ENCODE results near the gene KCNAB2.

Gene KCNAB2

DNA sequence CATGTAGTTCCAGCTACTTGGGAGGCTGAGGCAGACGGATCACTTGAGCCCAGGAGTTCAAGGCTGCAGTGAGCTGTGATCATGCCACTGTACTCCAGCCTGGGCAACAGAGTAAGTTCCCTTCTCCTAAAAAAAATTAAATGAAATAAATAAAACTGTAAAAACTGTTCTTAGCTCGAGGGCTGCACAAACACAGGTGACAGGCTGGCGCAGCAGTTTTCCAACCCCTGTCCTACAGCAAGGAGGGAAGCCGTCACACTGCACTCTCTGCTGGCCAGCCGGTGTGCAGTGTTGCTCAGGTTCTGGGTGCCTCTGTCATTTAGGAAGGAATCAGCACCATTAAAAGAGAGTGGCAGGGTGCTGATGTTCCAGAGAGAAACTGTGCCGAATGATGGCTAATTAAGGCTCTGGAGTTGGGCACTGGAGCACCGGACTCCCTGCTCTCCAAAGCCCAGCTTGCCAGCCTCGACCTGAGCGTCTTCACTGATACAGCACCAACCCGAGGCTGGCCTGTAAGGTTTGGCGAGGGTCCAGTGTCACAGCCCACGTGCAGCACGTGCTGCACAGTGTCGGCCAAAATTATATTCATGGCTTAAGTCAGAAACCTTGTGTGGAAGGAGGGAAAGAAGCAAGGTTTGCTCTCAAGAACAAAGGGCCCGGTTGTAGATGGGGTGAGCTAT lies 26.4 kb upstream of the KCNAB2 start:
- ATAC-seq (no peak), DNase-seq (no peak)
- H3K27me3 Mint-ChIP-seq = no peaks in the 10 kb centered on the region
- peaks cover under 1% of the 10 kb centered on the region for H3K4me1 Mint-ChIP-seq
- no peak overlapping the region for H3K27ac Mint-ChIP-seq
- peaks cover 7 to 14% of the 10 kb centered on the region in 2 donors for H3K9me3 Mint-ChIP-seq
- no peak overlapping the region for H3K4me3 Mint-ChIP-seq

- no peak for ATAC-seq
- Mint-ChIP-seq H3K9me3 (peaks cover 7 to 14% of the 10 kb centered on the region in 2 donors), H3K27me3 (no peaks in the 10 kb centered on the region), H3K27ac (no peak overlapping the region), H3K4me1 (peaks cover 19% of the 10 kb centered on the region), H3K4me3 (no peak overlapping the region)
- no peak for DNase-seq
These were observed 23.5 kb upstream of the KCNAB2 start for GRCh38 chr1:6022193-6022592.

GRCh38 chr1:6023346-6023745 lies 22.3 kb upstream of the KCNAB2 start:
- Mint-ChIP-seq H3K4me1 (peaks cover 29% of the 10 kb centered on the region), H3K4me3 (no peak overlapping the region), H3K9me3 (peaks cover 7 to 14% of the 10 kb centered on the region in 2 donors), H3K27me3 (no peaks in the 10 kb centered on the region), H3K27ac (no peak overlapping the region)
- ATAC-seq (no peak), DNase-seq (no peak)

GRCh38 chr1:6024376-6024775 lies 21.3 kb upstream of the KCNAB2 start:
- Mint-ChIP-seq H3K4me1 (peaks cover 40% of the 10 kb centered on the region), H3K27me3 (no peaks in the 10 kb centered on the region), H3K4me3 (no peak overlapping the region), H3K9me3 (peaks cover 7 to 14% of the 10 kb centered on the region in 2 donors), H3K27ac (no peak overlapping the region)
- DNase-seq = no peak
- no peak for ATAC-seq

DNA sequence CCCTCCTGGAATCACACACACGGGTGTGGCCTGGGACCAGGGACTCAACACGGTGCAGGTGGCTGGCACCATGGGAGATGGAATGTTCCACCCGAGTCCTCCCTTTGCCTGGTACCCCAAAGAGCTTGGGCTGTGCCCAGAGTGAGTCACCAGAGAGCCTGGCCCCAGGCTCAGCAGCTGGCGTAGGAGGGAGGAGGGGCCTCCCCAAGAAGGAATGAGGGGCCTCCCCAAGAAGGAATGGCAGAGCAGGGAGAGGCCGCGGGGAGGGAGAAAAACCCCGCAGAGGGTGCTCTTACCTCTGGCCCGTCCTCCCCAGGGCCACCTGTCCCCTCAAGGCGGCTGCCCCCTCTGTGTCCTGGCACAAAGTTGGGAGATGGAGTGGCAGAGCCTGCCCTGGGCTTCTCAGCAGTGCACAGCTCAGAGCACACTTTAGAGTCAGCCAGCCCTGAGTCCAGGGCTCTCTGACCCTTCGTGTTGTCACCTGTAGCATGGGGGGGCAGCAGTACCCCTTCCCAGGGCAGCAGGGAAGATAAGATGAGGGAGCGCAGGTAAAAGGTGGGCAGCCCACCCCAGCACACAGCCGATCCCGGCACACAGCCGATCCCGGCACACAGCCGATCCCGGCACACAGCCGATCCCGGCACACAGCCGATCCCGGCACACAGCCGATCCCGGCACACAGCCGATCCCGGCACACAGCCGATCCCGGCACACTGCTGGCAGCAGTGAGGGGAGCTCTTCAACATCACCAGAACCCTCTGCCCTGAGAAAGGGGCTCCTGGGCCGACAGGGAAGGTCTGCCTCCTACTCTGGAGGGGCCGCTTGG lies 20.2 kb upstream of the KCNAB2 start:
- Mint-ChIP-seq H3K9me3 (peaks cover 7 to 14% of the 10 kb centered on the region in 2 donors), H3K4me3 (peak overlapping the region; percentile 85 to 91), H3K4me1 (peaks cover 51% of the 10 kb centered on the region), H3K27ac (peak overlapping the region; percentile 91 to 98), H3K27me3 (no peaks in the 10 kb centered on the region)
- ATAC-seq (no peak), DNase-seq (no peak)

DNA sequence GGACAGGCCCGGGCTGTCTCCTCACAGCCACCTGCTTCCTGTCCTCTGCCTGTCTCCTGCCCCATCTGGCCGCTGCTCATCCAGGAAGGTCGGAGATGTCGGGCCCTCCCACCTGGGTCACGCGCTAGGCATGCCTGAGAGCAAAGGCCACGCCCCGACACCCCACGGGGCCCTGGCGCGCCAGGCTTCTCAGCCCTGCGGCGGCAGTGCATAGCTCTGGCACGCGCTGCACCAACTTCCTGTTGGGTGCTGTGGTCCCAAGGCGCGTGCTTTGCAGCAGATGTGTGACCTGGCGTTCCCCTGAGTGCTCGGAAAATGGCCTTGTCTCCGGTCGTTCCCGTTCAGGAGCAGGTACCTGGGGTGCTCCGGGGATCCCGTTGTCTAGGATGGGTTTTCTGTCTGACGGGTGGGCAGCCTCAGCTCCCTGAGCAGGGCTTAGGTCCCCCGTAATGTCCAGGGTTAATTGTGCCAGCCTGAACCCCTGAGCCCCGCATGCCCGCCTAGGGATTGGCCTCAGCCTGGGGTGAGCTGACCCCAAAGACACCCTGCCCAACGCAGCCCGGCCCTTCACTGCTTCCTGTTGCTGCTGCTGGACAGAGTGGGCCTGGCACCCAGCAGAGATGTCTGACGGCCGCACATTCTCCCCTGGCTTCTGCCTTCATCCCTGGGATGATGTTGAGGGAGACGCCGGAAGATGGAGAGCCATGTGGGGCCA lies 19.4 kb upstream of the KCNAB2 start:
- Mint-ChIP-seq H3K27me3 (no peaks in the 10 kb centered on the region), H3K4me1 (peaks cover 58% of the 10 kb centered on the region), H3K27ac (peak overlapping the region; percentile 91 to 98), H3K4me3 (peak overlapping the region; percentile 85 to 91), H3K9me3 (peaks cover 7 to 14% of the 10 kb centered on the region in 2 donors)
- ATAC-seq (peak; percentile 85), DNase-seq (peak; percentile 87 to 95)

DNA sequence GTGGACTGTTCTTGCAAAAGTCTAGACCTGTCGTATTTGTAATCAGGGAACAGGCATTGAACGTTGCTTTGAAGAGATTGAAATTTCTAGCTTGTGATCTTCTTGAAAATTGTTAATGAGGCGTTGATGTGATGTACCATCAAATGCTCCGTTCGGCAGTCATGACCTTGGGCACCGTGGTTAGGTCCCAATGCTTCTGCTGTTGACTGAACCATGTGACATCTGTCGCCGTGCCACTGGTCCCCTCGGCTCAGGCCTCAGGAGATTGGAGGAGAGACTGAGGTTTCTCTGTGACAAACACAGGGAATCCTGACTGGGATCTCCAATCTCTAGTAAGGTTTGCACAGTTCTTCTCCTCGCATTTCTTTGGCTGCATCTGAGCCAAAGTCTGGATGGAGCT lies 18.1 kb upstream of the KCNAB2 start:
- peaks cover 0 to under 1% of the 10 kb centered on the region in 2 donors for H3K9me3 Mint-ChIP-seq
- H3K27me3 Mint-ChIP-seq = no peaks in the 10 kb centered on the region
- peak overlapping the region; percentile 91 to 98 for H3K27ac Mint-ChIP-seq
- peak overlapping the region; percentile 85 to 91 for H3K4me3 Mint-ChIP-seq
- H3K4me1 Mint-ChIP-seq = peaks cover 71% of the 10 kb centered on the region
- peak; percentile 16 for ATAC-seq
- DNase-seq = peak in 1 of 2 donors; percentile 48

- no peaks in the 10 kb centered on the region for H3K27me3 Mint-ChIP-seq
These were observed 17.4 kb upstream of the KCNAB2 start for GRCh38 chr1:6028042-6028850.

GRCh38 chr1:6029351-6029750 lies 16.3 kb upstream of the KCNAB2 start:
- ATAC-seq (no peak), DNase-seq (no peak)
- no peaks in the 10 kb centered on the region for H3K9me3 Mint-ChIP-seq
- peaks cover 84% of the 10 kb centered on the region for H3K4me1 Mint-ChIP-seq
- no peak overlapping the region for H3K27ac Mint-ChIP-seq
- peak overlapping the region; percentile 85 to 91 for H3K4me3 Mint-ChIP-seq
- H3K27me3 Mint-ChIP-seq = no peaks in the 10 kb centered on the region

More at GRCh38 chr1:6028042-6028850, 17.4 kb upstream of the KCNAB2 start:
- H3K4me1 Mint-ChIP-seq = peaks cover 78% of the 10 kb centered on the region
- DNase-seq (peak; percentile 51 to 75), ATAC-seq (peak; percentile 62)
- no peaks in the 10 kb centered on the region for H3K9me3 Mint-ChIP-seq
- H3K27ac Mint-ChIP-seq = peak overlapping the region; percentile 91 to 98
- peak overlapping the region; percentile 85 to 91 for H3K4me3 Mint-ChIP-seq

- H3K4me3 Mint-ChIP-seq = peak overlapping the region; percentile 39 to 91
These were observed 15.6 kb upstream of the KCNAB2 start for GRCh38 chr1:6030132-6030531.

GRCh38 chr1:6030547-6031261 lies 15.0 kb upstream of the KCNAB2 start:
- DNase-seq (no peak), ATAC-seq (no peak)
- Mint-ChIP-seq H3K9me3 (no peaks in the 10 kb centered on the region), H3K27ac (peak overlapping the region in 1 of 2 donors; percentile 65), H3K4me1 (peaks cover 84% of the 10 kb centered on the region), H3K27me3 (no peaks in the 10 kb centered on the region), H3K4me3 (peak overlapping the region; percentile 9 to 39)

More at GRCh38 chr1:6030132-6030531, 15.6 kb upstream of the KCNAB2 start:
- peaks cover 84% of the 10 kb centered on the region for H3K4me1 Mint-ChIP-seq
- H3K9me3 Mint-ChIP-seq = no peaks in the 10 kb centered on the region
- ATAC-seq (no peak), DNase-seq (no peak)
- no peak overlapping the region for H3K27ac Mint-ChIP-seq
- no peaks in the 10 kb centered on the region for H3K27me3 Mint-ChIP-seq

GRCh38 chr1:6033124-6033523 lies 12.6 kb upstream of the KCNAB2 start:
- H3K4me1 Mint-ChIP-seq = peaks cover 93% of the 10 kb centered on the region
- H3K4me3 Mint-ChIP-seq = no peak overlapping the region
- no peak overlapping the region for H3K27ac Mint-ChIP-seq
- DNase-seq (no peak), ATAC-seq (no peak)
- no peaks in the 10 kb centered on the region for H3K27me3 Mint-ChIP-seq
- no peaks in the 10 kb centered on the region for H3K9me3 Mint-ChIP-seq

DNA sequence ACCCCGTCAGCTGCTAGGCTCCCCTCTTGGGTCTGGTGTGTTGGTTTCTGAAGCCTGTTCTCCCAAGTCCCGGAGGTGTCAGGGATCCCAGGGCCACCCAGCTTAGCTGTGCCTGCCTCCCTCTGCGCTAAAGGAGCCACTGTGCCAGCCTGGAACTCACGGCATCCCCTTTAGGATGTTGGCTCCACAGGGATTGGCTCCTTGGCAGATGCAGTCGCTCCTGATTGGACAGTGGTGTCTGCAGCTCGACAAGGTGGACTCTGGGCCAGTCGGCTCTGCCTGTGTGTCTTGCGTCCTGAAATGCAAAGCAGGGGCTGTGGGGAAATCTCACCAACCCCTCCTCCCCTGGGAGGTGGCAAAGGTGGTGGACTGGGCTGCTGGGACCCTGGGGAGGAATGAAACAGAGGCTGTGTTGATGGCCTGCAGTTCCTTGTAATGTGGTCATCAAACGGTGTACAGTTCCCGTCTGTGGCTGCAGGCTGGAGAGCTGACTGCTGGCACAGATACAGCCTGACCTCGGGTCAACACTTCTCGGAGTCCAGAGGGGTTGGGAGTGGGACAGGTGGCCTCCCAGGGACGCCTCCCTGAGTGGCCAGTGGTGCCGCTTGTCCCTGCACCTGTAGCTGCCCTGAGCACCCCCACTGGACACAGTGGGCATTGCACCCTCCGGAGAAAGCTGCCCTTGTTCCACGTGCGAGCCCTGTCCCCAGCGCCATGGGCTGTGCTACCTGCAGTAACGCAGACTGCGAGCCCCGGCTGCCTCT lies 11.5 kb upstream of the KCNAB2 start:
- Mint-ChIP-seq H3K4me1 (peaks cover 91% of the 10 kb centered on the region), H3K4me3 (no peak overlapping the region), H3K27me3 (no peaks in the 10 kb centered on the region), H3K9me3 (no peaks in the 10 kb centered on the region), H3K27ac (peak overlapping the region in 1 of 2 donors; percentile 72)
- peak; percentile 21 to 28 for DNase-seq
- peak; percentile 62 for ATAC-seq

DNA sequence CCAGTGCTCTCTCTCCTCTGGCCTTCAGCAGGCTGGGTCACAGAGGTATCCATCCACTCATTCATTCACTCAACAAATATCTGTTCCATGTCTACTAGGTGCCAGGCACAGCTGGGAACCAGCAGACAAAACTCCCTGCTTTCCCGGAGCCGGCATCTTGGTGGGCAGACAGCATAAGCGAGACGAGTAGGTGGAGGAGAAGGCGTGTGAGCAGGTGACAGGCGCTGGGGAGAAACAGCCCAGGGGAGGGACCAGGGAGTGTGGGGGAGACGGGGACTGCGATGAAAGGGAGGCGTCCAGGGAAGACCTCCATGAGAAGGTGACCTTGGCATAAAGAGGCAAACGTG lies 11.0 kb upstream of the KCNAB2 start:
- H3K9me3 Mint-ChIP-seq = no peaks in the 10 kb centered on the region
- H3K27ac Mint-ChIP-seq = peak overlapping the region; percentile 72 to 86
- H3K27me3 Mint-ChIP-seq = no peaks in the 10 kb centered on the region
- peak overlapping the region in 1 of 2 donors; percentile 46 for H3K4me3 Mint-ChIP-seq
- no peak for ATAC-seq
- no peak for DNase-seq
- H3K4me1 Mint-ChIP-seq = peaks cover 91% of the 10 kb centered on the region

Data from stimulated activated naive CD8-positive, alpha-beta T cell treated with anti-CD3 and anti-CD28 coated beads, Interleukin-15, amount 100 ng/mL, for 72 hours (primary cell).